Measurements from ENCODE around the gene RHNO1. TPM values are rescaled to one million over a fixed set of nuclear protein-coding genes. Genes with fewer than 3 reads are reported as not detected.

Gene RHNO1
- total RNA-seq, 1 experiment from 2014 or later = 37.7 TPM

DNA sequence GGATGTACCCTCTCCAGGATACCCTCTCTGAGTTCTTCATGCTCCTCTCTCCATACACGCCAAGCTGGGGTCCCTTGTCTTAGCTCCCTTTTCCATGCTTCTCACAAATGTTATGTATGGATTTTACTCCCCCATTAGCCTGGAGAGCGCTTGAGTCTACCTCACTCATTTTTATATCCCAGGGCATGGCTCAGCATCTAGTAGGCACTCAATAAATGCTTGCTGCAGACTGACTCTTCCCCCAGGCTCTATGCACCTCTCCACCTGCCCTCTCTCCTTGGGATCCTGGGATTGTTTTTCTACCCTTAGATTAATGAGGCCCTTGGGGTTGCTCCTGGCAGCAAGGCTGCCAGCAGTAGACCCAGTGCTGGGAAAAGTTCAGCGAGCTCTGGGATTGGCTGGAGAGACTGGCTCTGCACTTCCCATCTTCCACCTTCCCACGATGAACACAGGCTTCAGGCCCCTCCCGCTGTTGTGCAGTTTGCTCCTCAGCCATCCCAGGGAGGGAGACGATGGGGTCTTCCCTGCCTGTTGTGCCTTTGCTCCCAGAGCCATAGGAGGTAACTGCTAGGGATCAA lies 44.4 kb upstream of the RHNO1 start:
- CTCF ChIA-PET = no interaction called here
- POLR2A ChIA-PET = no interaction called here
- intact Hi-C loops (cut with micrococcal nuclease; ENCODE audit: unreplicated experiment) = no loop called here

DNA sequence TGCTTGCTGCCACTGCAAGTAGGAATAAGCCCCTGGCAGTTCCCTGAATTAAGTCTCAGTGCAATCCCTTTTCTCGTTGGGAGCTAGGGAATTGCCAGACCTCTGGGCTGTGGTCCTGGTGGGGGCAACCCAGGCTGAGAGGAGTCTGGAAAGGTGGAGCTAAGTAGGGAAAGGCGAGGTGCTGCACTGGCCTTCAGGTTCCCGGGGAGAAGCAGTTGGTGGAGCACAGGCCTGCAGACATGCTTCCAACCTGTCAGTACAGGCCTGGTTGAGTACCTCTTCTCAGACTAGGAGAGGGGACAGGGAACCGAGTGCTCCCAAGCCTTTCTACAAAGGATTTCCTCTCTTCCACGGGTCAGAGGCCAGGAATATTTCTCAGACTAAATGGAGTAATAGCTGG lies 43.7 kb upstream of the RHNO1 start:
- TF ChIP-seq, protein P1, sequence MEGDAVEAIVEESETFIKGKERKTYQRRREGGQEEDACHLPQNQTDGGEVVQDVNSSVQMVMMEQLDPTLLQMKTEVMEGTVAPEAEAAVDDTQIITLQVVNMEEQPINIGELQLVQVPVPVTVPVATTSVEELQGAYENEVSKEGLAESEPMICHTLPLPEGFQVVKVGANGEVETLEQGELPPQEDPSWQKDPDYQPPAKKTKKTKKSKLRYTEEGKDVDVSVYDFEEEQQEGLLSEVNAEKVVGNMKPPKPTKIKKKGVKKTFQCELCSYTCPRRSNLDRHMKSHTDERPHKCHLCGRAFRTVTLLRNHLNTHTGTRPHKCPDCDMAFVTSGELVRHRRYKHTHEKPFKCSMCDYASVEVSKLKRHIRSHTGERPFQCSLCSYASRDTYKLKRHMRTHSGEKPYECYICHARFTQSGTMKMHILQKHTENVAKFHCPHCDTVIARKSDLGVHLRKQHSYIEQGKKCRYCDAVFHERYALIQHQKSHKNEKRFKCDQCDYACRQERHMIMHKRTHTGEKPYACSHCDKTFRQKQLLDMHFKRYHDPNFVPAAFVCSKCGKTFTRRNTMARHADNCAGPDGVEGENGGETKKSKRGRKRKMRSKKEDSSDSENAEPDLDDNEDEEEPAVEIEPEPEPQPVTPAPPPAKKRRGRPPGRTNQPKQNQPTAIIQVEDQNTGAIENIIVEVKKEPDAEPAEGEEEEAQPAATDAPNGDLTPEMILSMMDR (IDR thresholded peaks at IDR 0.05) = no peak
- TF ChIP-seq POLR2AphosphoS5 (IDR thresholded peaks at IDR 0.05; ENCODE audit: low read depth, low read length) (no peak), SIN3A (IDR thresholded peaks at IDR 0.05; ENCODE audit: borderline replicate concordance, insufficient read depth, low read depth, low read length) (no peak), TCF7L2 (IDR thresholded peaks at IDR 0.05; ENCODE audit: low read depth, low read length) (no peak)
- TF ChIP-seq, protein P2, sequence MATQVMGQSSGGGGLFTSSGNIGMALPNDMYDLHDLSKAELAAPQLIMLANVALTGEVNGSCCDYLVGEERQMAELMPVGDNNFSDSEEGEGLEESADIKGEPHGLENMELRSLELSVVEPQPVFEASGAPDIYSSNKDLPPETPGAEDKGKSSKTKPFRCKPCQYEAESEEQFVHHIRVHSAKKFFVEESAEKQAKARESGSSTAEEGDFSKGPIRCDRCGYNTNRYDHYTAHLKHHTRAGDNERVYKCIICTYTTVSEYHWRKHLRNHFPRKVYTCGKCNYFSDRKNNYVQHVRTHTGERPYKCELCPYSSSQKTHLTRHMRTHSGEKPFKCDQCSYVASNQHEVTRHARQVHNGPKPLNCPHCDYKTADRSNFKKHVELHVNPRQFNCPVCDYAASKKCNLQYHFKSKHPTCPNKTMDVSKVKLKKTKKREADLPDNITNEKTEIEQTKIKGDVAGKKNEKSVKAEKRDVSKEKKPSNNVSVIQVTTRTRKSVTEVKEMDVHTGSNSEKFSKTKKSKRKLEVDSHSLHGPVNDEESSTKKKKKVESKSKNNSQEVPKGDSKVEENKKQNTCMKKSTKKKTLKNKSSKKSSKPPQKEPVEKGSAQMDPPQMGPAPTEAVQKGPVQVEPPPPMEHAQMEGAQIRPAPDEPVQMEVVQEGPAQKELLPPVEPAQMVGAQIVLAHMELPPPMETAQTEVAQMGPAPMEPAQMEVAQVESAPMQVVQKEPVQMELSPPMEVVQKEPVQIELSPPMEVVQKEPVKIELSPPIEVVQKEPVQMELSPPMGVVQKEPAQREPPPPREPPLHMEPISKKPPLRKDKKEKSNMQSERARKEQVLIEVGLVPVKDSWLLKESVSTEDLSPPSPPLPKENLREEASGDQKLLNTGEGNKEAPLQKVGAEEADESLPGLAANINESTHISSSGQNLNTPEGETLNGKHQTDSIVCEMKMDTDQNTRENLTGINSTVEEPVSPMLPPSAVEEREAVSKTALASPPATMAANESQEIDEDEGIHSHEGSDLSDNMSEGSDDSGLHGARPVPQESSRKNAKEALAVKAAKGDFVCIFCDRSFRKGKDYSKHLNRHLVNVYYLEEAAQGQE (IDR thresholded peaks at IDR 0.05; ENCODE audit: insufficient read depth in 1 of 2, low read depth in 2 of 2, low read length in 1 of 2) = no peak
- intact Hi-C loops (cut with micrococcal nuclease; ENCODE audit: unreplicated experiment) = no loop called here
- DNase-seq (ENCODE audit: low read depth, low spot score) (no peak), ATAC-seq (0 out of 2 replicates have a peak, but pooled peaks have one; percentile 28)
- no peaks in the 10 kb centered on the region for H3K4me1 ChIP-seq (ENCODE audit: control insufficient read depth, insufficient read depth, low read length)
- H3K36me3 ChIP-seq (ENCODE audit: control insufficient read depth, insufficient read depth, low read length) = no peaks in the 10 kb centered on the region
- no peak overlapping the region for H3K27ac ChIP-seq (ENCODE audit: low read length)
- in situ Hi-C loops (cut with HindIII; ENCODE audit: low pct_unique_long_range_greater_than_20kb, low sequenced_read_pairs) = no loop called here
- CTCF ChIA-PET = no interaction called here
- H3K27me3 ChIP-seq (ENCODE audit: control insufficient read depth, insufficient read depth, low read length) = no peaks in the 10 kb centered on the region
- BruUV-seq (replicated peaks) = no TSS peak
- POLR2A ChIA-PET = no interaction called here
- no peaks in the 10 kb centered on the region for H3K9me3 ChIP-seq (ENCODE audit: control insufficient read depth, insufficient read depth, low read depth, low read length)
- H3K4me3 ChIP-seq (ENCODE audit: low read depth in 2 of 2, low read length in 2 of 2) = no peak overlapping the region

More for the DNA sequence above, 44.4 kb upstream of the RHNO1 start:
- no peak for ATAC-seq
- Histone ChIP-seq H3K27me3 (ENCODE audit: control insufficient read depth, insufficient read depth, low read length) (no peaks in the 10 kb centered on the region), H3K9me3 (ENCODE audit: control insufficient read depth, insufficient read depth, low read depth, low read length) (no peaks in the 10 kb centered on the region), H3K4me3 (ENCODE audit: low read depth in 2 of 2, low read length in 2 of 2) (no peak overlapping the region), H3K4me1 (ENCODE audit: control insufficient read depth, insufficient read depth, low read length) (no peaks in the 10 kb centered on the region), H3K36me3 (ENCODE audit: control insufficient read depth, insufficient read depth, low read length) (no peaks in the 10 kb centered on the region), H3K27ac (ENCODE audit: low read length) (no peak overlapping the region)
- TF ChIP-seq TCF7L2 (IDR thresholded peaks at IDR 0.05; ENCODE audit: low read depth, low read length) = no peak
- TF ChIP-seq POLR2AphosphoS5 (IDR thresholded peaks at IDR 0.05; ENCODE audit: low read depth, low read length) = no peak
- TF ChIP-seq, protein P1 (IDR thresholded peaks at IDR 0.05) = no peak
- TF ChIP-seq SIN3A (IDR thresholded peaks at IDR 0.05; ENCODE audit: borderline replicate concordance, insufficient read depth, low read depth, low read length) = no peak
- TF ChIP-seq, protein P2 (IDR thresholded peaks at IDR 0.05; ENCODE audit: insufficient read depth in 1 of 2, low read depth in 2 of 2, low read length in 1 of 2) = no peak
- in situ Hi-C loops (cut with HindIII; ENCODE audit: low pct_unique_long_range_greater_than_20kb, low sequenced_read_pairs) = no loop called here
- no TSS peak for BruUV-seq (replicated peaks)
- DNase-seq (ENCODE audit: low read depth, low spot score) = no peak

All from Panc1 (cell line).